Glomerular visceral epithelial cell (primary cell): ENCODE data around the gene TICAM1.

Source experiments
- DNase-seq: peaks from one replicate; pipeline ENCODE4 v3.0.0-alpha.2; 2016; ENCODE audit errors: extremely low spot score

TICAM1 gene

DNA sequence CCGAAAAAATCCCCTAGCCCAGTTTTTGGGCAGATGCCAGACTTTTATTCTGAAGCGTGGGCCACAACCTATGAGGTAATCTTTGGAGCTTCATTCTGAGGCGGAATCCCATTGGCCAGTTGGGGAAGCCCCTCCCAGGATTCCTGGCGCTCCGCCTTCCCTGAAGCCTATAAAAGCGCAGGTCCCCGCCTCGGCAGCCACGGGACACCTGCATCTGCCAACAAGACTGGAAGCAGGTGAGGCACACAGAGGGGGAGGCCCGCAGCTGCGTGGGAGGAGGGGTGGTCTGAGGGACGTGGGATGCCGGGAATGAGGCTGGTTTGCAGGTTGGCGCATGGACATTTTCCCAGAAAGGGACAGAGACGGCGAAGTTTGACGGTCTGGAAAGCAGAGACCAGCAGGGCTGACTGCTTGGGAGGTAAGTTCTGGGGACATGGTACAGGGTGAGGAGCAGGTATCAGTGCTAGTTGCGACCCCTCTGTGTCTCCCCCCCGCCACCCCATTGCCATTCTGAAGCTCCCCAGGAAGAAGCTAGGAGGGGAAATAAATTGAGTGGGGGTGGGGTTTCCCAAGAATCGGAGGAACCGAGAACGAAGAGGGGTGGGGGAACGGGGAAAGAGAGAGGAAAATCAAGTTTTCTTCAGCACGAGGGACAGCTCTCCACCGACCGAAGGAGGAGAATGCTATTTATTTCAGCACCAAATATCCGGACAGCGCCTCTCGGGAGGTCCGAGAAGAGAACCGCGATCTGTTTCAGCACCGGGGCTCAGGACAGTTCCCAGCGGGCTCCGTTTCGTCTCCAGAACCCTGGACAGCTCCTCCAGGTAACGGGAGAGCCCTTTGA, 62.4 kb downstream of the TICAM1 start:
- peak; percentile 79 for DNase-seq
